Measurements from ENCODE around the gene TRAP1.

The TRAP1 gene

GRCh38 chr16:3737181-3737580 lies 19.9 kb upstream of the TRAP1 start:
- no peaks in the 10 kb centered on the region for H4K20me1 ChIP-seq (ENCODE audit: insufficient read depth, low read length)
- no peaks in the 10 kb centered on the region for H3F3A ChIP-seq (ENCODE audit: insufficient read depth, low read length)
- no peak overlapping the region for H3K9ac ChIP-seq (ENCODE audit: low read length)
- no peak overlapping the region for H3K4me3 ChIP-seq (ENCODE audit: low read depth, low read length, poor library complexity, severe bottlenecking)
- no peak for TF ChIP-seq EZH2 (IDR thresholded peaks at IDR 0.05; ENCODE audit: borderline replicate concordance, low read length)
- TF ChIP-seq, protein P1, sequence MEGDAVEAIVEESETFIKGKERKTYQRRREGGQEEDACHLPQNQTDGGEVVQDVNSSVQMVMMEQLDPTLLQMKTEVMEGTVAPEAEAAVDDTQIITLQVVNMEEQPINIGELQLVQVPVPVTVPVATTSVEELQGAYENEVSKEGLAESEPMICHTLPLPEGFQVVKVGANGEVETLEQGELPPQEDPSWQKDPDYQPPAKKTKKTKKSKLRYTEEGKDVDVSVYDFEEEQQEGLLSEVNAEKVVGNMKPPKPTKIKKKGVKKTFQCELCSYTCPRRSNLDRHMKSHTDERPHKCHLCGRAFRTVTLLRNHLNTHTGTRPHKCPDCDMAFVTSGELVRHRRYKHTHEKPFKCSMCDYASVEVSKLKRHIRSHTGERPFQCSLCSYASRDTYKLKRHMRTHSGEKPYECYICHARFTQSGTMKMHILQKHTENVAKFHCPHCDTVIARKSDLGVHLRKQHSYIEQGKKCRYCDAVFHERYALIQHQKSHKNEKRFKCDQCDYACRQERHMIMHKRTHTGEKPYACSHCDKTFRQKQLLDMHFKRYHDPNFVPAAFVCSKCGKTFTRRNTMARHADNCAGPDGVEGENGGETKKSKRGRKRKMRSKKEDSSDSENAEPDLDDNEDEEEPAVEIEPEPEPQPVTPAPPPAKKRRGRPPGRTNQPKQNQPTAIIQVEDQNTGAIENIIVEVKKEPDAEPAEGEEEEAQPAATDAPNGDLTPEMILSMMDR (IDR thresholded peaks at IDR 0.05; ENCODE audit: low read length) = no peak
- H3K27ac ChIP-seq (ENCODE audit: low read depth, low read length, poor library complexity, severe bottlenecking) = no peak overlapping the region
- H3K9me2 ChIP-seq (ENCODE audit: low read depth, low read length) = no peaks in the 10 kb centered on the region
- no peak overlapping the region for H2AFZ ChIP-seq (ENCODE audit: low read length)
- H3K27me3 ChIP-seq (ENCODE audit: insufficient read depth, low read length) = no peaks in the 10 kb centered on the region
- no peaks in the 10 kb centered on the region for H3K79me2 ChIP-seq (ENCODE audit: insufficient read depth, low read length)
- H3K9me3 ChIP-seq (ENCODE audit: low read length) = no peaks in the 10 kb centered on the region
- H3K4me2 ChIP-seq (ENCODE audit: low read length) = no peak overlapping the region
- no peaks in the 10 kb centered on the region for H3K4me1 ChIP-seq (ENCODE audit: insufficient read depth, low read length, severe bottlenecking)
- H3K36me3 ChIP-seq (ENCODE audit: insufficient read depth, low read length) = peaks cover 76% of the 10 kb centered on the region

DNA sequence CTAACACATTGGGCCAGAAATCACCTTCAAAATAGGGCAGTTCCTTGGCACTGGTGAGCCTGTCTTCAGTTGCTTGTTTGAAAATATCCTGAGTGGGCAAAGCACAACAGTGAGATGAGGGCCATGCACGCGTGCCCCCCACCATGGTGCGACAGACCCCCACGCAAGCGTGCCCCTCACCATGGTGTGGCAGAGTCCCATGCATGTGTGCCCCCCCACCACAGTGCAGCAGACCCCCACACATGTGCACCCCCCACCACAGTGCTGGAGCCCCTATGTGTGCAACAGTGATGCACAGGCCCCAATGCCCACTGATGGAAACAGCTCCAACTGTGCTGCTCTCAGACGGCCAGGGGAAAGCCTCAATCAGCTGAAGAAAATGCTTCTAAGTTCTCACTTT lies 18.8 kb upstream of the TRAP1 start:
- Histone ChIP-seq H3K9me2 (ENCODE audit: low read depth, low read length) (no peaks in the 10 kb centered on the region), H3F3A (ENCODE audit: insufficient read depth, low read length) (no peaks in the 10 kb centered on the region), H3K4me3 (ENCODE audit: low read depth, low read length, poor library complexity, severe bottlenecking) (no peak overlapping the region), H3K4me2 (ENCODE audit: low read length) (no peak overlapping the region), H3K79me2 (ENCODE audit: insufficient read depth, low read length) (no peaks in the 10 kb centered on the region), H3K4me1 (ENCODE audit: insufficient read depth, low read length, severe bottlenecking) (no peaks in the 10 kb centered on the region), H3K27me3 (ENCODE audit: insufficient read depth, low read length) (no peaks in the 10 kb centered on the region), H3K9me3 (ENCODE audit: low read length) (no peaks in the 10 kb centered on the region), H4K20me1 (ENCODE audit: insufficient read depth, low read length) (no peaks in the 10 kb centered on the region), H2AFZ (ENCODE audit: low read length) (no peak overlapping the region), H3K9ac (ENCODE audit: low read length) (no peak overlapping the region), H3K36me3 (ENCODE audit: insufficient read depth, low read length) (peaks cover 83% of the 10 kb centered on the region), H3K27ac (ENCODE audit: low read depth, low read length, poor library complexity, severe bottlenecking) (no peak overlapping the region)
- TF ChIP-seq, protein P1 (IDR thresholded peaks at IDR 0.05; ENCODE audit: low read length) = no peak
- no peak for TF ChIP-seq EZH2 (IDR thresholded peaks at IDR 0.05; ENCODE audit: borderline replicate concordance, low read length)

DNA sequence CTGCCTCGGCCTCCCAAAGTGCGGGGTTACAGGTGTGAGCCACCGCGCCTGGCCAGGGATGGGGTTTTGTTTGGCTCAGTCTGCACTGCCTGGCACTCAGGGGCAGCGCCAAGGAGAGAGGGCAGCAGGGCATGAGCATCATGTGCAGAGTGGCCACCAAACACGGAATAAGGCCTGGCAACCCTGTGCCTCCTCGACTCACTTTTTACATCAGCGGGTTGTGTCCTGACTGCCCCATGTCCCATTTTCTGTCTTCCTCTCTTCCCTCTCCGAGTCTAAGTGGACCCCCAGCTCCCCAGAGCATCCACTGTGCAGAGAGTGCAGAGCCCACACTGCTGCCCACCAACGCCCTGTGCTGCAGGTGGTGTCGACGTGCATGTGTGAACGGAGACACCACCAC lies 18.2 kb upstream of the TRAP1 start:
- Histone ChIP-seq H3K4me3 (ENCODE audit: low read depth, low read length, poor library complexity, severe bottlenecking) (no peak overlapping the region), H3K4me1 (ENCODE audit: insufficient read depth, low read length, severe bottlenecking) (no peaks in the 10 kb centered on the region), H2AFZ (ENCODE audit: low read length) (no peak overlapping the region), H3K4me2 (ENCODE audit: low read length) (no peak overlapping the region), H3K27ac (ENCODE audit: low read depth, low read length, poor library complexity, severe bottlenecking) (no peak overlapping the region), H3K9me2 (ENCODE audit: low read depth, low read length) (no peaks in the 10 kb centered on the region), H4K20me1 (ENCODE audit: insufficient read depth, low read length) (no peaks in the 10 kb centered on the region), H3K9ac (ENCODE audit: low read length) (no peak overlapping the region), H3K9me3 (ENCODE audit: low read length) (no peaks in the 10 kb centered on the region), H3K79me2 (ENCODE audit: insufficient read depth, low read length) (no peaks in the 10 kb centered on the region), H3K27me3 (ENCODE audit: insufficient read depth, low read length) (no peaks in the 10 kb centered on the region), H3K36me3 (ENCODE audit: insufficient read depth, low read length) (peaks cover 83% of the 10 kb centered on the region), H3F3A (ENCODE audit: insufficient read depth, low read length) (no peaks in the 10 kb centered on the region)
- TF ChIP-seq EZH2 (IDR thresholded peaks at IDR 0.05; ENCODE audit: borderline replicate concordance, low read length) = no peak
- TF ChIP-seq, protein P1 (IDR thresholded peaks at IDR 0.05; ENCODE audit: low read length) = no peak

Measured in OCI-LY1 (cell line).